H1 (cell line): Measurements from ENCODE around the gene NR1I2. TPM values are rescaled to one million over a fixed set of nuclear protein-coding genes. Genes with fewer than 3 reads are reported as not detected.

Source experiments
- CTCF ChIA-PET: fragments of 300-600 bp; sonication (Branson Sonifier 250); formaldehyde crosslinking; loops from one replicate; lab custom pipeline; 2021; ENCODE audit not compliant: partially characterized antibody; lab: Charles Lee
- POLR2A ChIA-PET: fragments of 300-600 bp; sonication (Branson Sonifier 250); formaldehyde crosslinking; loops from one replicate; lab custom pipeline; 2021; ENCODE audit warnings: inconsistent platforms; ENCODE audit not compliant: partially characterized antibody; lab: Charles Lee
- DNase-seq, 2 experiments: peaks; one replicate each; pipeline versions ENCODE4 v3.0.0 to v3.0.0-alpha.2; 2010 to 2022; ENCODE audit warnings: low spot score in 2 of 2, low read depth in 1 of 2, mixed read lengths in 1 of 2
- FAIRE-seq: peaks from 2 replicates; lab custom pipeline; 2011; peaks lifted over from hg19 to GRCh38; lab: Jason Lieb, UNC
- H2AFZ ChIP-seq: 2 replicates; pipeline ENCODE4 v1.8.1; 2012; ENCODE audit warnings: low read length, inconsistent platforms
- H2AK5ac ChIP-seq: 2 replicates; pipeline ENCODE4 v1.6.1; 2013; ENCODE audit warnings: low read depth, low read length
- H2BK120ac ChIP-seq: replicated peaks from 2 replicates; pipeline ENCODE3; 2013; ENCODE audit warnings: low read depth, low read length, inconsistent platforms
- H2BK12ac ChIP-seq: 2 replicates; pipeline ENCODE4 v1.6.1; 2013; ENCODE audit warnings: low read depth, low read length
- H2BK15ac ChIP-seq: 2 replicates; pipeline ENCODE4 v1.6.1; 2013; ENCODE audit warnings: low read length
- H2BK20ac ChIP-seq: 2 replicates; pipeline ENCODE4 v1.6.1; 2013; ENCODE audit warnings: low read length
- H2BK5ac ChIP-seq: 2 replicates; pipeline ENCODE4 v1.6.1; 2013; ENCODE audit warnings: low read depth, low read length
- H3K14ac ChIP-seq: 2 replicates; pipeline ENCODE4 v1.6.1; 2013; ENCODE audit warnings: inconsistent platforms; ENCODE audit not compliant: insufficient read length
- H3K18ac ChIP-seq: 2 replicates; pipeline ENCODE4 v1.6.1; 2013; ENCODE audit warnings: low read length; ENCODE audit errors: extremely low read depth
- H3K23ac ChIP-seq: 2 replicates; pipeline ENCODE4 v1.6.1; 2013; ENCODE audit warnings: inconsistent platforms; ENCODE audit not compliant: insufficient read length
- H3K23me2 ChIP-seq: 2 replicates; pipeline ENCODE4 v1.6.1; 2013; ENCODE audit warnings: low read depth, low read length
- H3K27ac ChIP-seq: 2 replicates; pipeline ENCODE4 v1.6.1; 2011; ENCODE audit warnings: low read depth, low read length, inconsistent platforms
- H3K27me3 ChIP-seq, 4 experiments: replicated peaks in 1 of 4; 1 replicate in 1 of 4; 2 replicates in 3 of 4; pipeline versions ENCODE4 v1.6.1 to v1.8.1; 2011 to 2013; ENCODE audit warnings: low read length in 3 of 4, mild to moderate bottlenecking in 3 of 4, inconsistent platforms in 2 of 4, mixed read lengths in 2 of 4, moderate library complexity in 1 of 4; ENCODE audit not compliant: control insufficient read depth in 3 of 4, insufficient read depth in 3 of 4; ENCODE audit errors: extremely low read depth in 1 of 4
- H3K36me3 ChIP-seq, 4 experiments: 2 replicates each; pipeline versions ENCODE4 v1.6.1 to v1.8.1; 2011 to 2013; ENCODE audit warnings: mild to moderate bottlenecking in 4 of 4, low read length in 3 of 4, moderate library complexity in 2 of 4, control low read depth in 1 of 4, inconsistent platforms in 1 of 4; ENCODE audit not compliant: insufficient read depth in 4 of 4, control insufficient read depth in 2 of 4
- H3K4ac ChIP-seq: replicated peaks from 2 replicates; pipeline ENCODE3; 2013; ENCODE audit warnings: low read length, low read depth, mixed read lengths, inconsistent platforms; ENCODE audit not compliant: insufficient read length
- H3K4me1 ChIP-seq, 4 experiments: replicated peaks in 1 of 4; 1 replicate in 1 of 4; 2 replicates in 3 of 4; pipeline versions ENCODE4 v1.6.1 to v1.8.1; 2011 to 2013; ENCODE audit warnings: low read length in 3 of 4, inconsistent platforms in 2 of 4, mixed read lengths in 1 of 4; ENCODE audit not compliant: insufficient read depth in 4 of 4, control insufficient read depth in 3 of 4
- H3K4me2 ChIP-seq, 2 experiments: 2 replicates each; pipeline versions ENCODE4 v1.6.1 to v1.8.1; 2011 to 2013; ENCODE audit warnings: low read depth in 2 of 2, low read length in 2 of 2, control low read depth in 1 of 2, inconsistent platforms in 1 of 2, mild to moderate bottlenecking in 1 of 2; ENCODE audit not compliant: insufficient read depth in 1 of 2
- H3K4me3 ChIP-seq, 4 experiments: fragments of 200-600, 300-600 bp in 1 of 4; sonication (generic), shearing (Covaris generic), sonication (Bioruptor Twin) in 1 of 4; 2 replicates each; pipeline versions ENCODE4 v1.5.1 to v1.8.1; 2011 to 2016; ENCODE audit warnings: low read length in 4 of 4, low read depth in 3 of 4, control low read depth in 2 of 4, inconsistent platforms in 2 of 4, mild to moderate bottlenecking in 2 of 4, mixed read lengths in 1 of 4, moderate library complexity in 1 of 4; ENCODE audit not compliant: insufficient read depth in 2 of 4; ENCODE audit errors: extremely low read depth in 1 of 4
- H3K56ac ChIP-seq: replicated peaks from 2 replicates; pipeline ENCODE3; 2013; ENCODE audit warnings: low read depth, mild to moderate bottlenecking, mixed read lengths, low read length, inconsistent platforms; ENCODE audit not compliant: insufficient read length
- H3K79me1 ChIP-seq: 2 replicates; pipeline ENCODE4 v1.6.1; 2013; ENCODE audit warnings: low read depth, low read length, control low read depth
- H3K79me2 ChIP-seq, 2 experiments: 2 replicates each; pipeline versions ENCODE4 v1.6.1 to v1.8.1; 2012 to 2013; ENCODE audit warnings: low read length in 2 of 2, mild to moderate bottlenecking in 2 of 2, inconsistent platforms in 1 of 2; ENCODE audit not compliant: insufficient read depth in 2 of 2, control insufficient read depth in 1 of 2
- H3K9ac ChIP-seq, 4 experiments: replicated peaks in 1 of 4; 1 replicate in 1 of 4; 2 replicates in 3 of 4; pipeline versions ENCODE4 v1.6.1 to v1.8.1; 2011 to 2013; ENCODE audit warnings: low read depth in 3 of 4, low read length in 3 of 4, control low read depth in 2 of 4, mild to moderate bottlenecking in 2 of 4, moderate library complexity in 2 of 4, inconsistent platforms in 1 of 4; ENCODE audit errors: extremely low read depth in 1 of 4
- H3K9me3 ChIP-seq, 2 experiments: 2 replicates each; pipeline versions ENCODE4 v1.6.1 to v1.8.1; 2012 to 2013; ENCODE audit warnings: mild to moderate bottlenecking in 2 of 2, moderate library complexity in 2 of 2, control low read depth in 1 of 2, inconsistent platforms in 1 of 2, low read depth in 1 of 2, low read length in 1 of 2, mixed read lengths in 1 of 2; ENCODE audit not compliant: insufficient read depth in 2 of 2
- H4K20me1 ChIP-seq, 2 experiments: replicated peaks in 1 of 2; 2 replicates each; pipeline versions ENCODE3 to v1.8.1; 2011 to 2013; ENCODE audit warnings: inconsistent platforms in 2 of 2, low read length in 2 of 2, mild to moderate bottlenecking in 1 of 2; ENCODE audit not compliant: insufficient read depth in 2 of 2, control insufficient read depth in 1 of 2
- H4K5ac ChIP-seq: 2 replicates; pipeline ENCODE4 v1.6.1; 2013; ENCODE audit warnings: low read length, low read depth, mixed read lengths, inconsistent platforms; ENCODE audit not compliant: insufficient read length
- H4K8ac ChIP-seq: 2 replicates; pipeline ENCODE4 v1.8.0; 2013; ENCODE audit warnings: mild to moderate bottlenecking, moderate library complexity, low read length, inconsistent platforms; ENCODE audit not compliant: insufficient read depth; ENCODE audit errors: extremely low read depth
- H4K91ac ChIP-seq: replicated peaks from 2 replicates; pipeline ENCODE3; 2013; ENCODE audit warnings: low read length, mixed read lengths, inconsistent platforms; ENCODE audit not compliant: insufficient read length
- KDM1A ChIP-seq: fragments of 200-600, 300-600 bp; sonication (generic); IDR thresholded peaks from 2 replicates; pipeline ENCODE4 v1.7.1; 2016; ENCODE audit warnings: mild to moderate bottlenecking, low read length, borderline replicate concordance
- TAF1 ChIP-seq: IDR thresholded peaks from 2 replicates; pipeline ENCODE4 v1.6.1; 2011; ENCODE audit warnings: mild to moderate bottlenecking, low read depth, low read length
- TAF7 ChIP-seq: optimal IDR thresholded peaks from 2 replicates; pipeline ENCODE3; 2011; ENCODE audit warnings: low read depth, mild to moderate bottlenecking, inconsistent platforms, low read length, moderate library complexity, borderline replicate concordance
- WGBS, 2 experiments: shearing (Covaris generic) in 1 of 2; methylation state at CpG; one replicate each; pipeline versions ENCODE4 v1.1.6 to v1.1.7; 2013 to 2015; ENCODE audit warnings: low lambda C conversion rate in 2 of 2, mixed read lengths in 2 of 2, inconsistent platforms in 1 of 2, low coverage in 1 of 2, missing lambda C conversion rate in 1 of 2; ENCODE audit not compliant: insufficient replicate concordance in 2 of 2, insufficient coverage in 1 of 2, insufficient read length in 1 of 2; ENCODE audit errors: extremely low coverage in 1 of 2, missing lambda C conversion rate in 1 of 2; 5-methylcytosine and 5-hydroxymethylcytosine counted together
- polyA plus RNA-seq, 7 experiments: library from polyadenylated mRNA; depleted of rRNA in 3 of 7; stranded (reverse) in 5 of 7; unstranded in 2 of 7; fragments of >200 nt in 5 of 7; fragments of 200-250 nt in 2 of 7; gene quantifications; 1 replicate in 5 of 7; 2 replicates in 1 of 7; 4 replicates in 1 of 7; pipeline versions ENCODE4 v1.2.1 to v1.2.3, GENCODE V29; 2011 to 2013; ENCODE audit warnings: missing spikeins in 2 of 7, mixed read lengths in 2 of 7
- total RNA-seq: library from RNA; stranded (reverse); fragmentation: NEBNext Ultra II Directional; extraction: Animal tissue kit (Norgen Biotek cat#: 25700); gene quantifications from 2 replicates; pipeline ENCODE4 v1.2.1, GENCODE V29; 2021

The NR1I2 gene
- total and polyA plus RNA-seq, 2 of the 8 experiments (the other 6 are each of a cell fraction or from before 2014, with no cell fraction given), result 0.28 to 1.8 TPM

DNA sequence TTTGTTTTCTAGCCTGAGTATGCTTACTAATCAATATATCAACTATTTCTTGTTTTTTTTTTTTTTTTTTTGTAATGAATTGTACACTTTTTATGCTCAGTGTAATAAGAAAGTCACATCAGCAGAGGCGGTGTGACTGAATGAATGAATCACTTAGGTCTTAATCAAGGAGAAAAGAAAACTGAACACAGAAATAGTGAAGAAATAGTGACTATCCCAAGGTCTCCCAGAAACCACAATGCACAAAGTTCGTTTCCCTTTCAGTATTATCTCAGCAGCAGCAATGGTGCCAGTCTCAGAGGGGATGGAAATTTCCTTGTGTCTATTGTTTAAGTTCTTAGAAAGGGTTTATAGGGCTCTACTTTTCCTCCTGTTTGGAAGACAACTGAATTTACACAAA is 80.7 kb downstream of the NR1I2 start:
- Histone ChIP-seq H3K23me2 (no peaks in the 10 kb centered on the region), H3K9ac (no peak overlapping the region), H3K23ac (no peak overlapping the region), H3K36me3 (peaks cover 4 to 24% (median 15%) of the 10 kb centered on the region in 4 experiments; a peak in 7 of 8 replicates), H2AFZ (no peak overlapping the region), H2AK5ac (no peak overlapping the region), H3K79me1 (no peaks in the 10 kb centered on the region), H3K9me3 (peaks cover 0 to 7% of the 10 kb centered on the region in 2 experiments; a peak in 1 of 4 replicates), H3K27me3 (no peaks in the 10 kb centered on the region), H3K56ac (no peak overlapping the region), H4K20me1 (peaks cover 0 to 1% of the 10 kb centered on the region in 2 experiments), H4K91ac (no peak overlapping the region), H3K4me2 (no peak overlapping the region), H2BK120ac (no peak overlapping the region), H3K4me1 (no peaks in the 10 kb centered on the region), H4K5ac (no peak overlapping the region), H2BK5ac (no peak overlapping the region), H3K14ac (no peak overlapping the region), H4K8ac (no peak overlapping the region), H3K4me3 (no peak overlapping the region), H2BK15ac (no peak overlapping the region), H3K27ac (no peak overlapping the region), H3K18ac (no peak overlapping the region), H2BK12ac (no peak overlapping the region), H2BK20ac (no peak overlapping the region), H3K79me2 (no peaks in the 10 kb centered on the region), H3K4ac (no peak overlapping the region)
- DNase-seq (no peak), FAIRE-seq (no peak)
- WGBS, 2 experiments, result 85% methylated on average over 2 of the region's 2 CpGs; no CpG with 5 or more reads in 1 of the 2 experiments
- CTCF ChIA-PET, result no interaction called here
- POLR2A ChIA-PET, result no interaction called here
- no peak for TF ChIP-seq TAF7
- TF ChIP-seq KDM1A, result no peak
- TF ChIP-seq TAF1, result no peak
